GM21515 (cell line): Measurements from ENCODE around the gene SKAP1.
"Not testable (repeated sequence)": the region's sequence is repeated elsewhere in the genome, so short reads cannot be mapped to it uniquely, and the experiment has no call there.

Experiments
- ATAC-seq: cut with Tn5 transposase; IDR thresholded peaks from one replicate; pipeline ENCODE4 v1.9.1; 2021; ENCODE audit not compliant: unreplicated experiment

The SKAP1 gene

DNA sequence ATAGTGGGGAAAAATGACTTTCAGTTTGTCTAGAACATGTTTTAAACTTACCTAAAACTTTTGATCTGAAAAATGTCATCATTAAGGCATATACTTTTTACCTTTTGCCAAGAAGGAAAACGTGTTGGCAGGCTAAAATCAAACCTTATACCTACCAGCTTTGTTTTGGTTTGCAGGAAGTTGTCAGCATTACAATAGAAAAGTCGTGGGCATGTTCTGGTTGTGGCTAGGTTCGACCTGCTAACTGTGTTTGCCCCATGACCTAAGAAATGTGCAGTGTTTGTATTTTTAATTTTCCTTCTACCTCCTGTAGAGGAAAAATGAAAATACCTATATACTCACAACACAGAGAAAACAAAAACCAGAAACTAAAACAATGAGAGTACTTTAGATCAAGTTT, 13.0 kb downstream of the SKAP1 start:
- ATAC-seq = no peak

DNA sequence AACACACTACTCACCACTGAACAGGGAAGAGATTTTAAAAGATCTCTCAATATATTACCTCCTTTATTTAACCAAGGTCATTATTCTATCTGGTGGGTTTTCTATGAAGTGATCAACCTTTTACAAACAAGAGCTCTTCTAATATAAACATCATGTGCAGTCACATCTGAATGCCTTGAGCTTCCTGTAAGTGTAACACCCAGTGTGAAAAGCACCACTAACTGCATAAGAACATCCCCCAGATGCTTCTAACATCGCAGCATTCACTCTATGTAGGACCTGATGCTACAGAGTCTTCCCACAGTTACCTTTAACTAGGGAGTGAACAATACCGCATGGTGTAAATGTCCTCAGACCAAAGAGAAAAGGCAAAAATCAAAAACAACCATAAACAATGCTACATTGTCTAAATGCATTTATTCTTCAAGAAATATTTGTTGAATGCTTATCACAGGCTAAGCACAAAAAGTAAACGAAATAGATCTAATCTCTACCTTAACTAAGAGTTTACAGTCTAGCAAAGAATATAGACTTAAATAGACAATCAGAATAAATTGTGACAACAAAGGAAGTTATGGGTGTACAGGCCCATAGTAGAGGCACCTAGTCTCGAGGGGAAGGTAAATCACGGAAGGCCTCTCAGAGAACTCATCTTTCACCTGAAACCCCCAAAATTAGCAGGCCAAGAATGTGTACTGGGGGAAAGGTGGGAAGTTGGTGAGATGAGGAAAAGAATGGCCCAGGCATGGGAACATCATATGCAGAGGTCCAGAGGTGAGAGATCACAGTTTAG, 16.2 kb downstream of the SKAP1 start:
- no peak for ATAC-seq

DNA sequence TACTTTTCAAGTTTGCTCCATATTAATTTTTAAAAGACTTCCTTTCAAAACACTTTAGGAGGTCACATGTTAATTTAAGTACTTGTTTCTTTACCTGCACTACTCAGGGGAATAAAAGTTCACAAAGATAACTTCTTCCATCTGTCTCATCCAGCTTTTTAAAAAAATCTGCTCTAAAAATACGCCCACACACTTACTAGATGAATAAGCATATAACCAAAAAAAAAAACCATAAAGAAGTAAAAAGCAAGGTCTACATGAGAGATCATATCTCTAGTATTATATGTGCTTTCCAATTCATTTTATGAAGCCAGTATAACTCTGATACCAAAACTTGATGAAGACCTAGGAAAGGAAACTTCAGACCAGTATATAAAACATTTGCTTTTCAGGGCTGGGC, 17.2 kb downstream of the SKAP1 start:
- ATAC-seq = no peak

DNA sequence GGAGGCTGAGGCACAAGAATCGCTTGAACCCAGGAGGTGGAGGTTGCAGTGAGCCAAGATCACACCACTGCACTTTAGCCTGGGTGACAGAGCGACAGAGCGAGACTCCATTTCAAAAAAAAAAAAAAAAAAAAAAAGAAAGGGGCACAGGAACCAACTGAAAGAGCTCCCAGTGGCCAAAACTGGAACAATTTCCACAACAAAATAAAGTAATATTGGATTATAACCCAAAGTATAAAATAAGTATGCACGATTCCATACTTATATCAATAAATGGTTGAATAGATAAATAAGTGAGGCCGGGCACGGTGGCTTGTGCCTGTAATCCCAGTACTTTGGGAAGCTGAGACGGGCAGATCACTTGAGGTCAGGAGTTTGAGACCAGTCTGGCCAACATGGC, 19.2 kb downstream of the SKAP1 start:
- not testable (repeated sequence) for ATAC-seq

DNA sequence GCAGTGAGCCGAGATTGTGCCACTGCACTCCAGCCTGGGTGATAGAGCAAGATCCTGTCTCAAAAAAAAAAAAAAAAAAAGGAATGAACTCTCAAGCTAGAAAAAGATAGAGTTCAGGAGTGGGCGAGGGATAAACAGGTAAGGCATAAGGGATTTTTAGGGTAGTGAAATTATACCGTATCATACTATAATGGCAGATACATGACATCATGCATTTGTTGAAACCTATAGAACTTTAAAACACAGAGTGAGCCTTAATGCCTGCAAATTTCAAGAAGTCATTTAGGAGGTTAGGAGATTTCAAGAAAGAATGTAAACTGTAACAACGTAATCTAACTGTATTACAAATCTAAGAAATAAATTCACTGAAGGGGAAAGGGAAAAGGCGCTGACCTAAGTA, 20.4 kb downstream of the SKAP1 start:
- ATAC-seq = no peak

DNA sequence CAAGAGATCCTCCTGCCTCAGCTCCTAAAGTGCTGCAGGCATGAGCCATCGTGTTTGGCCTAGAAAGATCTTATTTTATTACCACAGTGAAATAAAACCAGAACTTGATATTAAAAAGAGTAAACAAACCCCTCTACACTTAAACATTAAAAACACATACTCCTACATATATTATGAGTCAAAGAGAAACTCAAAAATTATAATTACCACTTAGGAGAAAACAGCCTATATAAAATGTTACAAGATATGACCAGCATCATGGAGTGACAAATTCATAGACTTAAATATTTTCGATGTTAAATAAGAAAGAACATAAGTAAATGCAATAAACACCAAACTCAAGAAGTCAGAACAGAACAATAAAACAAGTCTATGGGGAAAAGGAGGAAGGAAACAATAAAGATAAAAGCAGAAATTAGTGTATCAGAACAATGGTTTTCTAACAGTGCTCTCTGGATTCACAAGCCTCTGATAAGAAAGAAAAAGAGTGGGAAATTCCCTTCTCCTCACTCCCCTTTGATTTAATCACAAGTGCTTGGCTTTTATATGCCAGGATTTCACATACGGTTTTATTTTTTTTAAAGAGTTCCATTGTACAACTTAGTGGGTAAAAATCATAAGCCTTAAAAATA, 23.0 kb downstream of the SKAP1 start:
- no peak for ATAC-seq

DNA sequence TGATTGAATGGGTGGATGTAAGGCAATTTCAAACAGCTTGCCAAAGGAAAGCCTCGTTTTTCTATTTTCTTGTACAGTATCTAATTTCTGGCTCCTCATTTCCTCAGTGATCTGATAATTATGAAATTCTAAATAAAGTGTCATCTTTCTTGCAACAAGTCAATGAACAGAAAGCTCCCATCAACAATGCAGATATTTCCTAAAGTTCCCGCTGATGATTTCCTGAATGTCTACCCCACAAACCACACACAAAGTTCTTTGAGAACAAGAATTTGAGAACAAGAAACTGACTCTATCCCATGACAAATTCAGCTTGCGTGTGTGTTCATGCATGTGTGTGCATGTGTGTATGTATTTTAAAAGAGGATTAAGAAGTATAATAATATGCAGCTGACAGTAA, 35.2 kb downstream of the SKAP1 start:
- ATAC-seq = no peak

DNA sequence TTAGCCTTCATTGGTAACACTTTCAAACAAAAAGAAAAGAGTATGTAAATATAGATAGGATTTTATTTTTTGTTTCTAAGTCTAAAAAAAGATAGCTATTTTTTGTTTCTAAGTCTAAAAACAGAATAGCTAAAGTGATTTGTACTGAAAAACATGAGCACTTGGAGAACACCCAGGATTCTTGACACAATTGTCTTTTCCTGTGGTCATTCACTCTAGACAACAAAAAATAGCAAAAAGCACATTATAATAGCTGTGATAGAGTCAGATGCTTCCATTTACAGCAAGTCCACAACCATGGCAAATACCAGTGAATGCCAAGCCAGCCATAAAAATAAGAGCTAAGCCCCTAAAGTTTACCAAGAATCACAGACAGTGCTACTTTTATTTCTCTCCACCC, 36.7 kb downstream of the SKAP1 start:
- ATAC-seq = no peak

DNA sequence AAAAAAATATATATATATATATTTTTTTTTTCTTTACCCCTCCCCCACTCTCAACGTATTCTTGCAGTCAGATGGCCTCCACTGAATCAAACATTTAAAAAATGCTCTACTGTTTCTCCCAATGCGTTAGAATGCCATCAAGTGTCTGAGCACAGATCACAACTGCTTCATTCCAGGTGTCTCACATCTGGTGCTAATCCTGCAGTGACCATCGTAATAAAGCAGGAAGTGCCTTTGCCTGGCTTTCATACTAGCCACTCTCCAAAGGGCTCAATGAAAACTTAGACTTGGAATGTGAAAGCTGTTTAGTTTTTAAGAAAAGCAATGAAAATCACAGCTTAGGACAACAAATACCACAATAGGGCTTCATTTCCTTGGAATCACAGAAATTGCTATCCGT, 37.2 kb downstream of the SKAP1 start:
- no peak for ATAC-seq

DNA sequence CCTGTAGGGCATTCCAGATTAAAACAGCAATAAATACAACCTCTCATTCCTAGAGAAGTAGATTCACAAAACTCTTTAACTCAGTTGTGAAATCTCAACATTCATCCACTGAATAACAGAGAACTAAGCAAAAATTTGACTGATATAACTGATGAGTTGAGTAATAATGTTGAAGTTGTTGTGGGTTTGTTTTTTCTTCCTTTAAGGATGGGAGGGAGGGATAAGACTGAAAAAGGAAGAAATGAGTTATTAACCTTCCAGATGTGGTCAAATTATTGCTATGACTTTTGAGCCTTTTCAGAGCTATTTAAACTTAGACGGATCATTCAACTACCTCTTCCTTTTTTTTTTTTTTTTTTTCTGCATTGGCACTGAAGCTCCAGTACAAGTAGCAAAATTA, 38.6 kb downstream of the SKAP1 start:
- no peak for ATAC-seq

DNA sequence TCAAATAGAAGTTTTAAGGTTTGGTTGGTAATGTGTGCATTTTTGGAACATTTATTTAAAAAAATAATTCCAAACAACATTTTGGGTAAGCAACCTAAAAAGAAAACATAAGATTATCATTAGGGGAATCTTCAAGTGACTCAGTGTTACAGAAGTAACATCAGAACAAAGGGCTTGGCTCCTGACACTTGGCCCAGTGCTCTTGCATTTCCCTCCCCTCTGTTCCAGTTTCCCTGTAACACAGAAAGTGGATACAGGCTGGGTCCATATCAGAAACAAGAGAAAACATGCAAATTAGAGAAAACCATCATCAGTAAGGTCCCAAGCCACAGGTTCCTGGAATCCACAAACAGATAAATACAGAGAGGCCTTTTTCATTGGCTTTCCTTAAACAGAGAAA, 40.1 kb downstream of the SKAP1 start:
- no peak for ATAC-seq

DNA sequence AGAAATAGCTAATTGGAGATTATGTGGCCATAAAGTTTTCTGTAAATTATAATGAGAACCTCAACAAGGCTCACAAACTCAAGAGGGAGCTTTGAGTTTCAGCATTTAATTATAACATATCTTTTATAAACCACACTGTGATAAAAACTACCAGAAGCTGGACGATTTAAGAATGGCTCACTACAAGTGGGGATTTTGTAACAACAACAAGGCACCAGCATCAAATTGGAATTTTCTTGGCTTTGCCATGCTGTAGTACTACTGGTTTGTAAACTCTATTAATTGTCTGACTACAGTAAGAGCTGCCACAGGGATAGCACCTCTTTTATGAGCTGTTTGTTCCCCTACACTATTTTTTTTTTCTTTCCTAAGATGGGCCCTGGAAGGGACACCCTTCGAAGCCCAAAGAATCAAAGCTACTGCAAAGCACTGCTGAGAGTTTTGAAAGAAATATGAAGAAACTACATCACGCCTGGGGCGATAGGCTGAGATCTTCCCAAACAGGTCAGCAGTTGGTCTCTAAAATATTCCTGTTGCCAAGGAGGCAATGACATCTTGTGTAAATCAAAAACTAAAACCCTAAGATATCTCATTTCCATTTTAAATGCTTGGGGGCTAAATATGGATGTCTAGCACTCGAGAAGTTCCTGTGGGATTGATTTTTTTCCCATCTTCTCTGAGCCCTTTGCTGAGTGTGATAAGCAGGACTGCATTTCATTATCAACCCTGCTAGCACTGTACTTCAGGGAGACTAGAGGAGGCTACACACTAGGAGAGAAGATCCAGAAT, 40.9 kb downstream of the SKAP1 start:
- ATAC-seq = no peak

DNA sequence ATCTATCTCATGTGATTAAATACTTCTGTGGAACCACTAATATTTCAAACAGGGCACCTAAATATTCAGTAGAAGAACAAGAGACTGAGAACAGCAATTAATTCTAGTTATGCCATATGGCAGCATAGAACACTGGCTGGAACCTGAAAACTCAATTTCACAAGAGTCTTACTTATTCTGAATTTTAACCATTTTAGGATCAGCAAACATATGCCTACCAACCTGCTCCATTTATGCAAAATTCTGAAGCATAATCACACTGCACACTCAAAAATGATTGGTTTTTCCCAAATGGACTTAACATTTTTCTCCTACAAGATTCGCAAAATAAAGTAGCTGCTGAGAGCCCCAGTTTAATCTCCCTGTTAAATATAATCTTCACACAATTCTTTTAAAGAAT, 43.2 kb downstream of the SKAP1 start:
- no peak for ATAC-seq

DNA sequence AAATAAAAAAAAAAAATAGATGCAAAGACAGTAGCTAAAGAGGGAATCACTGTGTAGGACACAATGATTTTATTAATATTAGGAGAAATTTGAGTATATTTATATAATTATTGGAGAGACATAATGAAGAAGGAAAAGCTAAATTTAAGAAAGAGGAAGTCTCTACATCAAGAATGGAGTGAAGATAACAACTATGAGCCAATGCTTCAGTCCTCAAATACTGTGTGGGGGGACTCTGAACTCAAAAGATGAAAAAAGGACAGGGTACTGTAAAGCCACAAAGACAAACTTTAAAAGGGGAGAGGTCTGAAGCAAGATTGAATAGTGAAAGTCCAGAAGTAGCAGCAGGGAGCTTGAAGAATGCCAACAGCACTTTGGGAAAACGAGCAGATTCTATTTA, 44.7 kb downstream of the SKAP1 start:
- no peak for ATAC-seq

DNA sequence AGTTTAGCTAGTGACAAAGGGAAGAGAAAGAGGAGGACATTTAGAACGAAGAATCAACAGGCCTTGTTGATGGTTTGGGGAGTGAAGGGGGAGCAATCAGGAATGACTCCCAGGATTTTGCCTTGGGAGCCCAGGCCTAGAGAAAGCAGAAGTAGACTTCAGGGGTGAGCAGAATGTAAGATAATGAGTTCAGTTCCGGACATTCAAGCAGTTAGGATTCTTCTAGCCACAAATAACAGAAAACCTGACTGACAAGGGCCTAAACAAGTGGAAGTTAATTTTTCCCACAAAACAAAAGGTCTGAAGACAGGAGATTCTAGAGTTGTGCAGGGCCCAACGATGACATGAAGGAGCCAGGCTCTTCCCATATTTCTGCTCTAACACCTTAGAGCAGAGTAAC, 45.9 kb downstream of the SKAP1 start:
- ATAC-seq = no peak

DNA sequence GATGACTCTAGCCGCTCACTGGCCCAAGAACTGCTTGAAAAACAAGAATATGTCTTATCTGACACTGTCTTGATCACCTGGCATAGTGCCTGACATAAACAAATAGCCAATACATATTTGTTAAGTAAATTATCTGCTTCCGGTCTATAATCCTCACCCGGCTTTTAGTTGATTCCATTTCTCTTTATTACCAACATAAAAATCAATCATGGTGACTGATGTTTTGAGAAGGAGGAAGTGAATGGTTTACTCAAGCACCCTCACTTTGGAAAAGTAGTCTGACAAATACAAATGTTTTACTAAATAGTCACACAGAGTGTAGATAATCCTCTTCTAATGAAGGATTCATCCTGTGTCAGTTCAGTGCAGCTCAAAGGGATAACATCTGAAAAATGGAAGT, 47.0 kb downstream of the SKAP1 start:
- no peak for ATAC-seq

DNA sequence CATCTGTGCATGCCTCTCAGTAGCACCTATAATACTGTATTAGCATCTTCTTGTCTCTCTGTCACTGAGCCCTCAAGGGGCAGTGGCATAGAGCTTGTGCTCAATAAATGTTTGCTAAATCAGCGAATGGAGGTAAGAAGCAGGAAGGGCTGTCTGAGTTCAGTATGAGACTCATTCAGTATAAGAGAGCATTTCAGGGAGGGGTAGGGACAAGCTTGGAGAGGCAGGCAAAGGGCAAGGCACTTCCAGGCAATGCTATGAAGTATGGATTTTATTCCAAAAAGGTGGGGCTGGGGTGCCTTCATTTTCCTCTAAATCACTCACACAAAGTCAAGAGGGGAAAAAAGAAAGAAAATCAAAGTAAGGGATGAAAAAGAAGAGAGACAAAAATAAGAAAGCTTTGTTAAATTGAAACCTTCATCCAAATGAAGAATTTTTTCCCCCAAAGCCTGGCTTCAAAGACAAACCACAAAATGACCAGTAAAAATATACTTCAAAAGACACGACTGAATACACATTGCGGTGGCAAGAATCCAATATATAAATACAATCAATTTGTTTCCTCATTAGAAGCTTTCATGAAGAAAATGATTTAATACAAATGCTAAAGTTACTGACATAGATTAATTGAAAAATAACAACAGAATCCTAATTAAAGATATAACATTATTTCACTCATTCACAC, 51.2 kb downstream of the SKAP1 start:
- no peak for ATAC-seq

DNA sequence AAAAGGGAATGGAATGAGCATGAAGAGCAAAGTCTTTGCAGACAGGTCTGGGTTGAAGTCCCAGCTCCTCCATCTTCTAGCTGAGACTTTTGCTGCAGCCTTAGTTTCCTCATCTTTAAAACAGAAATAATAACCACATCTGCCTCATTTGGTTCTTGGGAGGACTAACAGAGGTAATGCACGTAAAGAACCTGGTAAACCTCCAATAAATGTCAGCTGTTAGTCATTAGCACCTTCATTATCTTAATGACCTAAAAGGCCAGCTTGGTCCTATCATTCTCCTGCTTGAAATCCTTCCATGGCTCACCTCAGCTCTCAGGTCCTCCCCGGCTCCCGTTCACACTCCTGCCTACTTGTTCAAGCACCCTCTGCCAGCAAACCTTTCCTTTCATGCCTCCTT, 51.8 kb downstream of the SKAP1 start:
- no peak for ATAC-seq

DNA sequence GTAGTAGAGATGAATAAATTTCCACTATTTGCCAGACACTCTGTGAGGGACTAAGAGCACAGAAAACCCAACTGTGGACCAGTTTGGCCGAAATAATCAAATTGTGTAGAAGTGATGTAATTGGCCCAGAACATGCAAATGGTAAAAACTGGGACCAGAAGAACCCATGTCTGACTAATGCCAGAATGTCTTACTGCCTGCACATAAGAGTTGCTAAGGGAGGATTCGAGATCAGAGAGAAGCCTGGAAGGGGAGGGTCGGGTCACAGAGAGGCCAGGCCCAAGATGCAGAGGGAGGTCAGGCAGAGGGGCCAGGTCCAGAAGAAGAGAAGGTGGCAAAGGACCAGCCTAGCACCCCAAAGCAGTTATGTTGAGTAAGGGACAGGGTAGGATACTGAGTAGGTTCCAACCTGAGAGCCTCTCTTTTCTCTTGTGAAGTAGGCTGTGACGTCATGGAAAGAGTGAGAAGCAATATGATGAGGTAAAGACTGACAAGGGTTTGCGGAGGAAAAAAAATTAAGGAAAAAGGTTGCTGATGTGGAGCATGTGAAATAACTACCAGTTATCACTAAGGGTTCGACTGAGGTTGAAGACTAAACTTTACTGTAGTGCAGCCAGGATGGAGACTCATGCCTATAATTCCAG, 53.2 kb downstream of the SKAP1 start:
- no peak for ATAC-seq

DNA sequence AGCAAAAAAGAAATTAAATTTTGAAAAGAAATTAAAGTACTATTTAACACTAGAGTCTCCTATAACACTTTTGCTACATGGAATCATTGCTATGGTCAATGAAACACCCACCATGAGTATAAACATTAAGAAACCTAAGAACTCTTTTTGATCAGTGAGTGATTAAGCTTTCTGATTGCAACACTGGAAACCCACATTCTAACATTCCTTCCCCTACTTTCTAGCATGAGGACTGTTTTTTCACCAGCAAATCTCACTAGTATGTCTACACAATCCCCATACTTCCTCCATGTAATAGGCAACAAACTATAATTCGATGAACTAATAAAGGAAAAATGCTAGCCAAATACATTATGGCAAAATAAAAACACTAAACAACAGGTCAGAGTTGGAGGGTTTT, 54.7 kb downstream of the SKAP1 start:
- ATAC-seq = no peak

DNA sequence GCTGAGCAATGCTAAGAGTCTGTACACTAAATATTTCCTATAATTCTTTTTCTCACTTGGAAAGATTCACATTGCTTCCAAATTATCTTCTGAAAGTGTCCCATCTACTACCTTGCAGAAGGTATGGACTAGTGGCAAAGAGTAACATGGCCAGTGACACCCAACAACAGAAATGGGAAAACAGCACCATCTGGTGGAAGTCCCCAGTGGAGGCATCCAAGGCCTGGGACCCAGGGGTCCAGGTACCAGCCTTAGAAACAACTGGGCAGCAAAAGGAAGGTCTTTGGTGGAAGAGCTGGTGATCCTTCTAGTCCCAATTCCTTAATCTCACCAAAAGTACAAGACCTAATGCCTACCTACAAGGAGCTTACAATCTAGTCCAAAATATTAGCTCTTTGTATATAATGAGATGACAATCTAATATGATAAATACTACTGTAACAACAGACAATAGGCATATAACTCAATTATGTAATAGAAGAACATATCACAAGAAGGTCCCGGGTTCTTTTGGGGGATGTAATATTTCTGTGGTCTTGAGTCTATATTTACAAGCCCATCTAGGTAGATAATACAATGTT, 55.3 kb downstream of the SKAP1 start:
- no peak for ATAC-seq
